NCI-H1436 treated with DMSO at 0.1 percent for 48 hours (cell line): ENCODE data around the gene ATP13A1.

Experiments
- DNase-seq: peaks from one replicate; lab custom pipeline; 2025; lab: John Stamatoyannopoulos, UW

Gene ATP13A1

GRCh38 chr19:19662871-19663255 is 613 bp downstream of the ATP13A1 start:
- no peak for DNase-seq

GRCh38 chr19:19662344-19662743 is 1.1 kb downstream of the ATP13A1 start:
- no peak for DNase-seq

- no peak for DNase-seq
Measured at GRCh38 chr19:19661675-19662251, 1.7 kb downstream of the ATP13A1 start.

- no peak for DNase-seq
Measured at GRCh38 chr19:19661141-19661674, 2.3 kb downstream of the ATP13A1 start.

- no peak for DNase-seq
Measured at GRCh38 chr19:19659646-19660245, 3.7 kb downstream of the ATP13A1 start.

GRCh38 chr19:19657397-19657783 is 6.1 kb downstream of the ATP13A1 start:
- DNase-seq, result no peak

- no peak for DNase-seq
Measured at GRCh38 chr19:19656451-19657396, 6.8 kb downstream of the ATP13A1 start.

- no peak for DNase-seq
Measured at GRCh38 chr19:19655641-19656343, 7.7 kb downstream of the ATP13A1 start.

GRCh38 chr19:19655051-19655594 is 8.4 kb downstream of the ATP13A1 start:
- no peak for DNase-seq

- no peak for DNase-seq
Measured at GRCh38 chr19:19654441-19654840, 9.0 kb downstream of the ATP13A1 start.

- DNase-seq, result no peak
Measured at GRCh38 chr19:19653597-19654147, 9.8 kb downstream of the ATP13A1 start.

- DNase-seq, result no peak
Measured at GRCh38 chr19:19652482-19653295, 10.8 kb downstream of the ATP13A1 start.

GRCh38 chr19:19651076-19651475 is 12.4 kb downstream of the ATP13A1 start:
- DNase-seq, result no peak

GRCh38 chr19:19650331-19650730 is 13.1 kb downstream of the ATP13A1 start:
- no peak for DNase-seq

- no peak for DNase-seq
Measured at GRCh38 chr19:19649580-19649995, 13.9 kb downstream of the ATP13A1 start.

- DNase-seq, result no peak
Measured at GRCh38 chr19:19649155-19649554, 14.3 kb downstream of the ATP13A1 start.

GRCh38 chr19:19647037-19647835 is 16.2 kb downstream of the ATP13A1 start:
- no peak for DNase-seq

GRCh38 chr19:19645233-19645870 is 18.1 kb downstream of the ATP13A1 start:
- no peak for DNase-seq

GRCh38 chr19:19644054-19644388 is 19.5 kb downstream of the ATP13A1 start:
- no peak for DNase-seq
